Upper lobe of left lung (tissue), 6 donors: ENCODE results near the gene KCNN1. TPM values are rescaled to one million over a fixed set of nuclear protein-coding genes. Genes with fewer than 3 reads are reported as not detected.

Experiments
- ATAC-seq, 2 donors: fragments of 200-7000 bp; cut with Tn5 transposase; one replicate each; pipeline ENCODE4 v1.9.1; 2022; ENCODE audit warnings: mild to moderate bottlenecking in 2 of 2, moderate library complexity in 2 of 2; ENCODE audit not compliant: low FRiP score in 2 of 2
- DNase-seq, 2 donors: peaks; one replicate each; pipeline ENCODE4 v3.0.0-alpha.2; 2019 to 2020
- H3K27ac ChIP-seq, 4 donors: fragments of 200-600 bp; sonication (generic); one replicate each; pipeline ENCODE4 v1.5.1; 2016 to 2019
- H3K27me3 ChIP-seq, 4 donors: fragments of 200-600 bp; sonication (generic); one replicate each; pipeline ENCODE4 v1.5.1; 2017 to 2019
- H3K36me3 ChIP-seq, 4 donors: fragments of 200-600 bp; sonication (generic); one replicate each; pipeline ENCODE4 v1.5.1; 2016 to 2019
- H3K4me1 ChIP-seq, 4 donors: fragments of 200-600 bp; sonication (generic); one replicate each; pipeline ENCODE4 v1.5.1; 2018 to 2019
- H3K4me3 ChIP-seq, 4 donors: fragments of 200-600 bp; sonication (generic); one replicate each; pipeline ENCODE4 v1.5.1; 2017 to 2019; ENCODE audit warnings: mild to moderate bottlenecking in 2 of 4, moderate library complexity in 1 of 4
- H3K9me3 ChIP-seq, 4 donors: fragments of 200-600 bp; sonication (generic); one replicate each; pipeline ENCODE4 v1.5.1; 2018 to 2019
- EP300 ChIP-seq, 4 donors: sonication (generic); formaldehyde crosslinking; IDR thresholded peaks; one replicate each; pipeline ENCODE4 v1.5.1; 2017; ENCODE audit warnings: antibody characterized with exemption in 4 of 4, control low read depth in 2 of 4
- POLR2A ChIP-seq, 4 donors: fragments of 450-650 bp; IDR thresholded peaks; one replicate each; pipeline ENCODE4 v1.5.1; 2016 to 2017; ENCODE audit warnings: antibody characterized with exemption in 4 of 4, mild to moderate bottlenecking in 2 of 4
- POLR2AphosphoS5 ChIP-seq, 2 donors: sonication (generic); formaldehyde crosslinking; IDR thresholded peaks; one replicate each; pipeline ENCODE4 v1.5.1; 2017; ENCODE audit warnings: antibody characterized with exemption in 2 of 2
- WGBS, 2 donors: methylation state at CpG; one replicate each; pipeline ENCODE4 v1.1.5; 2017 to 2018; 5-methylcytosine and 5-hydroxymethylcytosine counted together
- total RNA-seq, 6 donors: library from RNA; depleted of rRNA in 4 of 6; stranded (reverse); fragments of >200 nt in 4 of 6; gene quantifications; one replicate each; pipeline versions ENCODE4 v1.1.0 to v1.2.1, GENCODE V29; 2016 to 2021
- TF ChIP-seq, protein P1 (sequence below), 6 experiments: fragments of 450-650 bp in 4 of 6; fragments of 200-600 bp in 2 of 6; sonication (generic) in 2 of 6; IDR thresholded peaks; one replicate each; pipeline ENCODE4 v1.5.1; 2016 to 2019; ENCODE audit warnings: antibody characterized with exemption in 6 of 6
- donor health status: DM: no; HTN: no; CAD: no; lungs with moderate emphysema.
- donor health status: DM: no; HTN: yes; CAD: no; lungs with severe emphysema.

Gene KCNN1
- total RNA-seq, 6 donors from 2014 or later: 0.34 to 0.37 TPM; not detected in 4

DNA sequence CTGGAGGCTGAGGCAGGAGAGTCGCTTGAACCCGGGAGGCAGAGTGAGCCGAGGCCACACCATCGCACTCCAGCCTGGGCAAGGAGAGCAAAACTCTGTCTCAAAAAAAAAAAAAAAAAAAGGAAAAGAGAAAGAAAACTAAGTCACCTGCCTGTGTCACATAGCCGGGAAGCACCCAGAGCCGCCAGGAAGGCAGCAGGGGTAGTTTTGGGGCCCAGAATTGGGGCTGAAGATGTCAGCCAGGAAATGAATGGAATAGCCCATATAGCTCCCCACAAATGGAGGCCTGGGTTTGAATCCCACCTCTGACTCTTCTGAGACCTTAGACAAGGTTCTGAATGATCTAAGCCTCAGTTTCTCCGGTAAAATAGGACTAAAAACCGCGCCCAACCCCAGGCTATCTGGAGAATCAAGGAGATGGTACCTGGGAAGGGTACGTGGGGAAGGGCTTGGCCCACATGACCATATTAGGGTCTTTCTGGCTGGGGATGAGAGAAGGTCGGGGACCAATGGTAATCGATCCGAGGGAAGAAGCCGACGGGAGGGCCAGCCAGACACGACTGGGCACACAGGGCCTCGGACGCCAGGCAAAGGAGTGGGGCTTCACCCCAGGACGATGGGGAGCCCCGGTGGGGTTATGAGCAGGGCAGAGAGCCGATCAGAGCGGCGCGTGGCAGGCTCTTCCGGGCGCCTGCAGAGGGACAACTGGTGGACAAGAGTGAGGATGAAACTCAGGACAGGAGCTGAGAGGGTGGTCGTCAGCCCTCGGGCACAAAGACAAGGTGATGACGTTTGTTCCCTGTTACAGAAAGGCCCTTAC is 19.7 kb upstream of the KCNN1 start:
- peaks cover 0 to 19% (median 13%) of the 10 kb centered on the region in 4 donors for H3K36me3 ChIP-seq
- H3K9me3 ChIP-seq: no peaks in the 10 kb centered on the region
- WGBS, 2 donors: 21 to 25% methylated on average over 27 of the region's 29 CpGs
- peak overlapping the region; percentile 56 to 85 (median 60) for H3K27ac ChIP-seq
- H3K4me1 ChIP-seq: peaks cover 30 to 55% (median 40%) of the 10 kb centered on the region in 4 donors
- TF ChIP-seq, protein P1, sequence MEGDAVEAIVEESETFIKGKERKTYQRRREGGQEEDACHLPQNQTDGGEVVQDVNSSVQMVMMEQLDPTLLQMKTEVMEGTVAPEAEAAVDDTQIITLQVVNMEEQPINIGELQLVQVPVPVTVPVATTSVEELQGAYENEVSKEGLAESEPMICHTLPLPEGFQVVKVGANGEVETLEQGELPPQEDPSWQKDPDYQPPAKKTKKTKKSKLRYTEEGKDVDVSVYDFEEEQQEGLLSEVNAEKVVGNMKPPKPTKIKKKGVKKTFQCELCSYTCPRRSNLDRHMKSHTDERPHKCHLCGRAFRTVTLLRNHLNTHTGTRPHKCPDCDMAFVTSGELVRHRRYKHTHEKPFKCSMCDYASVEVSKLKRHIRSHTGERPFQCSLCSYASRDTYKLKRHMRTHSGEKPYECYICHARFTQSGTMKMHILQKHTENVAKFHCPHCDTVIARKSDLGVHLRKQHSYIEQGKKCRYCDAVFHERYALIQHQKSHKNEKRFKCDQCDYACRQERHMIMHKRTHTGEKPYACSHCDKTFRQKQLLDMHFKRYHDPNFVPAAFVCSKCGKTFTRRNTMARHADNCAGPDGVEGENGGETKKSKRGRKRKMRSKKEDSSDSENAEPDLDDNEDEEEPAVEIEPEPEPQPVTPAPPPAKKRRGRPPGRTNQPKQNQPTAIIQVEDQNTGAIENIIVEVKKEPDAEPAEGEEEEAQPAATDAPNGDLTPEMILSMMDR (IDR thresholded peaks at IDR 0.05): peak in 1 of 6 experiments; percentile 12
- TF ChIP-seq EP300 (IDR thresholded peaks at IDR 0.05): no peak
- peaks cover 0 to 36% (median 17%) of the 10 kb centered on the region in 4 donors for H3K27me3 ChIP-seq
- DNase-seq (no peak), ATAC-seq (peak in 1 of 2 donors; percentile 59)
- peak overlapping the region; percentile 8 to 91 (median 79) for H3K4me3 ChIP-seq

DNA sequence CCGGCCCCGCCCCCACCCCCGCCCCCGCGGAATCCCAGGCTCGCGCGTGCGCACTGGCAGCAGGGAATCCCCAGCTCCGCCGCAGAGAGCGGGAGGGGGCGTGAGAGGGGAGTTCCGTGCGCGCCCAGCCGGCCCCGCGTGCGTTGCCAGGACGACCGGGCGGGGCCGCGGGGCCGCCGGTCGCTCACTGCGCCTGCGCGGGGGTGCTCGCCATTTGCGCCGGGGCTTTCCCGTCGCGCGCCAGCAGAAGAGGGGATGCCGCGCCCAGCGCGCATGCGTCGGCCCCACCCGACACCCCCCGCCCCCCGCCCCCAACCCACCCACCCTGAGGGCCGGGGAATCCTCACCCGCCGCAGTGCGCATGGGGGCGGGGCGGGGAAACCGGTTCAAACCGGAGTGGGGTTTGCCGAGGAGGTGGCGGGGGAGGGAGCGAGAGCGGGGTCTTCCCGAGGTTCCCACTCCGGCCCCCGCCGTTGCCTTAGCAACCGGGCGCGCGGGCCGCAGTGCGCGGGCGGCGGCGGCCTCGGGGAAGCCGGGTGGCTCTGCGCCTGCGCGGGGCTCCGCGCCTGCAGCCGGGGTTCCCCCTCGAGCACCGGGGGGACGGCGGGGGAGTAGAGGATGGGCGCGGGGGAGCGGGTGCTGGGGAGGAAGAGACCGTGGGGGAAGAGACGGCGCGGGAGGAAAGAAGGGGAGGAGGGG is 18.9 kb upstream of the KCNN1 start:
- TF ChIP-seq POLR2A (IDR thresholded peaks at IDR 0.05) (no peak), POLR2AphosphoS5 (IDR thresholded peaks at IDR 0.05) (peak in 1 of 2 donors; percentile 56)
- Histone ChIP-seq H3K4me1 (peaks cover 36 to 63% (median 46%) of the 10 kb centered on the region in 4 donors), H3K27ac (peak overlapping the region in 3 of 4 donors; percentile 56 to 85 (median 61)), H3K9me3 (no peaks in the 10 kb centered on the region), H3K4me3 (peak overlapping the region; percentile 77 to 92 (median 86)), H3K36me3 (peaks cover 0 to 12% (median 8%) of the 10 kb centered on the region in 4 donors), H3K27me3 (peaks cover 4 to 44% (median 25%) of the 10 kb centered on the region in 4 donors)
- ATAC-seq (peak; percentile 69 to 92), DNase-seq (peak; percentile 92 to 98)
- 0% methylated on average over 16 of the region's 92 CpGs; no CpG with 5 or more reads in 1 of the 2 donors for WGBS, 2 donors

DNA sequence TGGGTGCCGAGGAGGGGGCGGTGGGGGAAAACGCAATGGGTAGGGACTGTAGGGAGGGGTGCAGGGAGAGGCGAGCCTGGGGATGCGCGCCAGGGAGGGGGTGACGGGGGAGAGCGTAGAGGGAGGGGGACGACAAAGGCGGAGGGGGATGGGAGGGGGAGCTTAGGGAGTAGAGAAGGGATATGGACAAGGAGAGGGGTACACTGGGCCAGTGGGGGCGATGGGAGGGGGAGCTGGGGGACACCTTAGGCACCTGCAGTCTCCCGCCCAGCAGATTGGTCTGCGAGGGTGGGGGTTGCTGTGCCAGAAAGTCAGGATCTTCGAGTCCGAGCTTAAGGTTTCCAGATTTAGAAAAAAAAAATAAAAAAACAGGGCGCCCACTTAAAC is 18.4 kb upstream of the KCNN1 start:
- peaks cover 4 to 49% (median 30%) of the 10 kb centered on the region in 4 donors for H3K27me3 ChIP-seq

DNA sequence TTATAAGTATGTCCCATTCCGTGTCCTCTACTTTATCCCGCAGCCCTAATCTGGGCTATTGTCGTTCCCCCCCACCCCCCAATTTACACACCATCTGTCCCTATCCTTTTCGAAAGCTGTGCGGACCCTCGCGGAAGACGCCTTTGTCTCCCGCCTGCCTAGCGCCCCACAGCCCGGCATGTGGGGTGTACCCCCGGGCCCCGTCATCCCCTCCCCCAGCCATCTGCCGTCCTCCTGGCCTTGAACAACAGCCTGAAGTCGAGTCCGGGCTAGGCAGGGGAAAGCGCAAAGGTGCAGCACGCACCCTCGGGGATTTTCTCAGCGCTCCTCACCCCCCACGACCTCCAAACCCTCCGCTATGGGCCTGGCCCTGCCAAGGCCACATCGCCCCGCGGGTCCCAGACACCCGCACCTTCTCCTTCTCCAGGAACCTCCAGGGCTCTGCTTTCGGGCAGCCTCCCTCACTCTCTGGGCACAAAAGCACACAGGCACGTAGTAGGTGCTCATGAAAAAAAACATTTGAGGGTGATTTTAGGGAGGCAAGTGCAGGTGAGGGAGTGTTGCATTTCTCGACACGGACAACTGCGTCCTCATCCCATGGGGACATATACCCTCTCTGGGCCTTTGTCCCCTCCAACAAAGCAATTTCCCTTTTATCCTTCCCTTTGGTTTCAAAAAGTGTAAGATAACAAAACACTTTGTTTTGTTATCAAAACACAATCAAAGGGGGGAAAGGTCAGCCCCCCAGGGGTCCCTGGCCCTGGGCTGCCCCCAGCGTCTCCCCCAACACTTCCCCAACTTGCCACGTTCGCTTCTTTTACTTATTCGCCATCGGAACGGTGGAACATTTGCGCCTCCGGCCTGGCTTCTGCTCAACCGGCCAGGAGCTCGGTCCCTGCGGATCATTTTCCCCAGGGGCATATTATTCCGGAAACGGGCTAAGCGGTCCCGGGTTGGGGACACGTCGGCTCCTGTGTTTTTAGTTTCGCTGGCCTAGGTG is 17.7 kb upstream of the KCNN1 start:
- peak overlapping the region in 2 of 4 donors; percentile 77 to 91 for H3K4me3 ChIP-seq
- H3K36me3 ChIP-seq: no peaks in the 10 kb centered on the region
- peaks cover 4 to 56% (median 34%) of the 10 kb centered on the region in 4 donors for H3K27me3 ChIP-seq
- 30 to 32% methylated on average over 38 to 48 of the region's 49 CpGs for WGBS, 2 donors
- H3K9me3 ChIP-seq: no peaks in the 10 kb centered on the region
- ATAC-seq: no peak
- H3K27ac ChIP-seq: no peak overlapping the region
- peak in 1 of 2 donors; percentile 57 for DNase-seq
- TF ChIP-seq, protein P1 (IDR thresholded peaks at IDR 0.05): no peak
- TF ChIP-seq POLR2A (IDR thresholded peaks at IDR 0.05) (no peak), POLR2AphosphoS5 (IDR thresholded peaks at IDR 0.05) (no peak), EP300 (IDR thresholded peaks at IDR 0.05) (no peak)
- peaks cover 36 to 63% (median 47%) of the 10 kb centered on the region in 4 donors for H3K4me1 ChIP-seq

More for the DNA sequence above, 18.4 kb upstream of the KCNN1 start:
- peaks cover 0 to 7% (median 5%) of the 10 kb centered on the region in 4 donors for H3K36me3 ChIP-seq
- WGBS, 2 donors: 1 to 7% methylated on average over 5 to 8 of the region's 16 CpGs
- TF ChIP-seq POLR2AphosphoS5 (IDR thresholded peaks at IDR 0.05) (no peak), EP300 (IDR thresholded peaks at IDR 0.05) (no peak), POLR2A (IDR thresholded peaks at IDR 0.05) (no peak)
- TF ChIP-seq, protein P1 (IDR thresholded peaks at IDR 0.05): no peak
- H3K27ac ChIP-seq: peak overlapping the region in 1 of 4 donors; percentile 85
- H3K4me3 ChIP-seq: peak overlapping the region; percentile 77 to 92 (median 86)
- no peak for ATAC-seq
- no peak for DNase-seq
- peaks cover 36 to 63% (median 47%) of the 10 kb centered on the region in 4 donors for H3K4me1 ChIP-seq
- no peaks in the 10 kb centered on the region for H3K9me3 ChIP-seq
